GM18498 (cell line): ENCODE measurements around the gene GPR17.

Experiments
- ATAC-seq: cut with Tn5 transposase; IDR thresholded peaks from one replicate; pipeline ENCODE4 v1.9.1; 2021; ENCODE audit warnings: mild to moderate bottlenecking, moderate library complexity; ENCODE audit not compliant: unreplicated experiment

GPR17 gene

DNA sequence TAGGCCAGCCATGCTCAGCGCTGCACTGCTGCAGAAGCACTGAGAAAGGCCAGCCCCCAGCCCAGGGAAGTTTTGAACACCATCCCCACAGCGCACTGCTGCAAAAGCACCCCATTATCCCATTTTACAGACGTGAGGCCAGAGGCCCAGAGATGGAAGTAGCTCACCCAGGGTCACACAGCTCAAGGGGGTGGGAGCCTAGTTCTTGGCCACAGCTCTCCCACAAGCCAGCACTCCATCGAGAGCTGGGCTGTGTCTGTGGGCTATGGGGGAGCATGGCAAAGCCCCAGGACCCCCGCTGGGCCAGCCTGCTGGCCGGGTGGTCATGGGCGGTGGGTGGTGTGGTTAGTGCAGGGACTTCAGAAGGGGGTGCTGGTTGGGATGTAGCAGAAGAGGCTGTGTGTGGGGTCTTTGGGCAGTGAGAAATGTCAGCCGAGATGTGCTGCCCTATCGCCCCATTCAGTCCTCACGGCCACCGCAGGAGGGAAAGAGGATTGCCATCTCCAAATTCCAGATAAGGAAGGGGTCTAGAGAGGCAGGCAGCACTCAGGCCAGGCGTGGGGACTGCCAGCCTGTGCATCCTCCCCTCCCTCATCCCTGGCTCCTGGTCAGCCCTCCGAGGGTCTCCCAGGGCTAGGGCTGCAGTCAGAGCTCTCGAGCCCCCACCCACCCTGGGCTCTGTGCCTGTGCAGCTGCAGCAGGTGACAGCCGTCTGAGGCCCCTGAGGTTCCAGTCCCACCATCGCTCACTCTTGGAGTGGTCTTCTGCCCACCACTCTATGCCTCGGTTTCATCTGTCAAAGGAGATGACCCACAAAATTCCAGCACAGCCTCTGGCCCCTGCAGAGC is 17.0 kb upstream of the GPR17 start:
- ATAC-seq = no peak

DNA sequence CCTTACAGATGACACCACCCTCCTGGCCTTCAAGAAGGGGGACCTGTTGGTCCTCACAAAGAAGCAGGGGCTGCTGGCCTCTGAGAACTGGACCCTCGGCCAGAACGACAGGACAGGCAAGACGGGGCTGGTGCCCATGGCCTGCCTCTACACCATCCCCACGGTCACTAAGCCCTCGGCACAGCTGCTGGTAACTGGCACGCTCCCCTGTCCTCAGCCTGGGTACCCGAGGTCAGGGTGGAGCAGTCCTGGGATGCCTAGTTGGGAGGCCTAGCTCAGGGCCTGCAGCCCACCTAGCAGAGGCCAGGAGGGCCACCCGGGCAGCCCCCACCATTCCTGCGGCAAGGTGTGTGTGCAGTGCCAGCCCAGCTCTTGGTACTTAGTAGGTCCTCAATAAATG is 16.3 kb upstream of the GPR17 start:
- no peak for ATAC-seq

DNA sequence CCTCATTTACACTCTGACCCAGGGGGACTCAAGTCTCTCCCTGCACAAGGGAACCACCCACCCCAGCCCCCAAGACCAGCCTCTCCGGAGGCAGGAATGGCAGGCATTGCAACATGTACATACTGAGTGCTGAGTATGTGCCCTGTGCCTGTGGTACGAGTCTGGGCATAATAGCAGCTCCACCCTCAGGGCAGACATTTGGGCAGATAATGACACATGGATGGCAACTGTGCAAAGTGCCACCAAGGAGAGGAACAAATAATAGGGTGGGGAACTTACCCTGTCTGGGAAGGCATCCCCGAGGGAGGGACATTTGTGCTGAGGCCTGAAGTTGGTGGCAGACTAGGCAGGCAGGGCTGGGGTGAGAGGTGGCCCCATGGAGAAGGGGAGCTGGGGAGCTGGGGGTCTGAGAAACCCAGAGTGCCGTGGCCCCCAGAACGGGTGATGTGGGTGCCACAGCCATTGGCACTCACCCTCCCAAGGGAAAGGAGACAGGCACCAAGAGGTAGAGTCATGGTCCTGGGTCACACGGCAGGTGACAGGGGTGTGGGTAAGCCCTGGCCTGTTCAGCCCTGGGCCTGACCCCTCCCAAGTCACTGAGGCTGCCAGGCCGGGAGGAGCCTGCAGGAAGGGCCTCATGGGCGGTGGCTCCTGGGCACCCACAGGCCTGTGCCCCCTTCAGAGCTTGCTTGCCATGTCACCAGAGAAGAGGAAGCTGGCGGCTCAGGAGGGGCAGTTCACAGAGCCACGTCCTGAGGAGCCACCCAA is 15.7 kb upstream of the GPR17 start:
- no peak for ATAC-seq

DNA sequence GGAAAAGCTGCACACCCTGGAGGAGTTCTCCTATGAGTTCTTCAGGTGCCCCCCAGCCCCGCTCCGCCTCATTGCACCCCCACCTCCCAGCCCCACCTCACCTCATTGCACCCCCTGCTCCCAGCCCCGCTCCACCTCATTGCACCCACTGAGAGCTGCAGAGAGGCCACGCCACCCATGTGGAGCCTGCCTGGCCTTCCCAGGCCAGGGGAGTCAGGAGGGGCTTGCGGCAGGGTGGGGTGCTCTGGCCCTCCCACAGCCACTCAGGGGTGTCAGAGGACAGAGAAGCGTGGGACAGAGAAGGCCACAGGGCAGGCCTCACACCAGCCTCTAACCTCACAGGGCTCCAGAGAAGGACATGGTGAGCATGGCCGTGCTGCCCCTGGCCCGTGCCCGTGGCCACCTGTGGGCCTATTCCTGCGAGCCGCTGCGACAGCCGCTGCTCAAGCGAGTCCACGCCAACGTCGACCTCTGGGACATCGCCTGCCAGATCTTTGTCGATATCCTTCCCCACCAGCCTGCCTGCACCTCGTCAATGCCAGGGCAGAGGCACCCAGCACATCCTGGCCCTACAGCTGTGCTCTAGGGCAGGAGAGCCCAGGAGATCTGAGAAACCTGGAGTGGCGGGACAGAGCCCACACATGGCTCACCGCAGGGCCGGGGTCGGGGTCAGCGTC is 15.0 kb upstream of the GPR17 start:
- ATAC-seq = no peak

DNA sequence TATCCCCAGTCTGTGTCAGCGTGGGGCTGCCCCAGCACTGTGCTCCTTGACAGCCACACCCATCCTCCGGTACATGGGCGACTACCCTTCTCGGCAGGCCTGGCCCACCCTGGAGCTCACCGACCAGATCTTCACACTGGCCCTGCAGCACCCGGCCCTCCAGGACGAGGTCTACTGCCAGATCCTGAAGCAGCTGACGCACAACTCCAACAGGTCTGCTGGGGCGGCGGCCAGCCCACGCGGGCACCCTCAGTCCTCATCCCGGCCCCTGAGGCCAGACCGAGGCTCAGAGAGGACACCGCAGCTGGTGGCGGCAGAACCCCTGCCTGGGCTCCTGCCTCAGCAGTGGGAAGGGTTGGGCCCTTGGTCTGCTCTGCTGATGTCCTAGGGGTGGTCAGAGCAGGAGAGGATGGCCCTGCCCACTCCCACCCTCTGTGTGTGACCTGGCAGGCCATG is 14.4 kb upstream of the GPR17 start:
- no peak for ATAC-seq

DNA sequence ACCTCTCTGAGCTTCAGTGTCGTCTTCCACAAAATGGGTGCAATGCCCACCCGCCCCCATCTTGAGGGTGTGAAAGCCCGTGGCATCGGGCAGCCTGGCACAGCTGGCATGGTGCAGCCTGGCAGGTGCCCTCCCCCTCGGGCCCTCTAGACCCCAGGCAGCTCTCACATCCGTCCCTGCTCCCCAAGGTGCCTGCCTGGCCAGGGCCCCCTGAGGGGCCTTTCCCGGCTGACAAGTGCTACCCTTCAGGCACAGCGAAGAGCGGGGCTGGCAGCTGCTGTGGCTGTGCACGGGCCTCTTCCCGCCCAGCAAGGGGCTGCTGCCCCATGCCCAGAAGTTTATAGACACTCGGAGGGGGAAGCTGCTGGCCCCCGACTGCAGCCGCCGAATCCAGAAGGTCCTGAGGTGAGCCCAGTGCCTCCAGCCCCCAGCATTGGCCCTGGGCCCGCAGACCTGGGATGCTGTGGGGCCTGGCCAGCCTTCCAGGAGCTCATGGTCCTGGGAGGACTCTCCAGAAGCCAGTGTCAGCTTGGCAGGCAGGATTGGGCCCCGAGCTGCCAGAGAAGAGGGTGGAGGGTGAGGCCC is 13.9 kb upstream of the GPR17 start:
- no peak for ATAC-seq

DNA sequence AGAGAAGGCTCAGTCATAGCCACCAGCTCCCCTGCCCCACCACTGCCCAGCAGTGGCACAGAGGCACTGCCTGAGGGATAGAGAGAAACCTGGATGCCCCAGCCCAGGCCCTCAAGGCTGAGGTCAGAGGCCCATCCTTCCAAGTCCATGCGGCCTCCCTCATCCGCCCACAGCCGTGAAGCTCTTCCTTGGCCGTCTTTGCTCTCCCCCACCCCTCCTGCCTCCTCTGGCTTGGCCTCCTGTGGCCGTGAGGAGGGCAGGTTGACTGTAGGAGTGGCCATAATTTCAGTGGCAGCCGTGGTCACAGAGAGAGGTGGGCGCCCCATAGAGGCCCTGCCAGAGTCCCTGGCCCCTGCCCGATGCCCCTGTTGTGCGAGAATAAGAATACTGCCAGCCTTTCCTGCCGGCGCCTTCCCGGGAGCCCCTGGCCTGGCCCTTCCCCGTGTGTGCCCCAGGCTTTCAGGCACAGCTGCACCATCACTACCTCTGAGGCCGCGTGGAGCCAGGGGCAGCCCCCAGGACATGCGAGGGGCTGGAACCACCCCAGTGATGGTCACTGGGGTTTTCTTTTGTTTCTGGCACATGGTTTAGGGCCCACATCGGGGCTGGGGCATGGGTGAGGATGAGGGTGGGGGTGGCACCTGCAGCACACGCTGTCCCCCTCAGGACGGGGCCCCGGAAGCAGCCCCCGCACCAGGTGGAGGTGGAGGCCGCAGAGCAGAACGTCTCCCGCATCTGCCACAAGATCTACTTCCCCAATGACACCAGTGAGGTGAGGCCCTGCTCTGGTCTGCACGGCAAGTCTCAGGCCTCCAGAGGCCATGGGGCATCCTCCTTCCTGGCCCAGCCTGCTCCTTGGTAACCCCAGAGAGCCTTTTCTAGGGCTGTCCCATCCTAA is 13.1 kb upstream of the GPR17 start:
- ATAC-seq = peak; percentile 60

DNA sequence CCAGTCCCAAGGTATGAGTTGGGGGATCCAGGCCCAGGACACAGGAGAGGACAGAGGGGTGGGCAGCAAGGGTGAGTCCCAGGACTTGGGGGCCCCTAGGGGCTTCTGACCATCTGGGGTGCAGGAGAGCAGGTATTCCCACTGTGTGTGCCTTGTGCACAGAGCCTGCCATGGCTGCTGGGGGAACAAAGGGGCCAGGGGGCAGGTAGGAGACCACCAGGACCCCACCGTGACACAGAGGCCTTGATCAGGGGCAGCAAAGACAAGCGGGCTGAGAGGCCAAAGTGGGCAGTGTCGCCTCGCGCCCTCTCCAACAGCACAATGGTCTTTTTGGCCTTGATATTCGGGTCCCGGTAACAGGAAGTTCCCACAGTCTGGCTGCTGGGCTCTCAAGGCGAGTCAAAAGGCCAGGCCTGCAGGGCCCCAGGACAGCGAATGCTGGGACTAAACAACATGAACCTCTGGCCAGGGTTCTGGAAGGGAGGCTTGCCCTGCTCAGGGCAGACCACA is 12.3 kb upstream of the GPR17 start:
- no peak for ATAC-seq

DNA sequence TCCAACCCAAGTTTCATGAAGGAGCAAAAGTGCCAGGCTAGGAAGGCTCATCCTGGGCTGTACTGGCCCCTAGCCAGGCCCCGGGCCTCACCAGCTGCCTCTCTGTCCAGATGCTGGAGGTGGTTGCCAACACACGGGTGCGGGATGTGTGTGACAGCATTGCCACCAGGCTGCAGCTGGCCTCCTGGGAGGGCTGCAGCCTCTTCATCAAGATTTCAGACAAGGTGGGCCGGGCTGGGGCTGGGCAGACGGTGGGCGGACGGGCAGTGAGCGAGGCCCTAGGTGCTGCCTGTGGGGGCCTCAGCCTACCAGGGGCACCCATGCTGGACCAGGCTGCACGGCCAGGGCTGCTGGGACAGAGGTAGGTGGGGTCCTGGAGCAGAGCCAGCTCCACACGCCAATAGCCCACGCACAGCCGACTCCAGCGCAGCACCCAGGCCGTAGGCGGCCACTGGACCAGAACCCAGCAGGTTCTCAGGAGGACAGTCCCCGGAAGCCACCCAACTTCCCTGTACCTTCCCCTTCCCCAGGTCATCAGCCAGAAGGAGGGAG is 11.8 kb upstream of the GPR17 start:
- no peak for ATAC-seq

DNA sequence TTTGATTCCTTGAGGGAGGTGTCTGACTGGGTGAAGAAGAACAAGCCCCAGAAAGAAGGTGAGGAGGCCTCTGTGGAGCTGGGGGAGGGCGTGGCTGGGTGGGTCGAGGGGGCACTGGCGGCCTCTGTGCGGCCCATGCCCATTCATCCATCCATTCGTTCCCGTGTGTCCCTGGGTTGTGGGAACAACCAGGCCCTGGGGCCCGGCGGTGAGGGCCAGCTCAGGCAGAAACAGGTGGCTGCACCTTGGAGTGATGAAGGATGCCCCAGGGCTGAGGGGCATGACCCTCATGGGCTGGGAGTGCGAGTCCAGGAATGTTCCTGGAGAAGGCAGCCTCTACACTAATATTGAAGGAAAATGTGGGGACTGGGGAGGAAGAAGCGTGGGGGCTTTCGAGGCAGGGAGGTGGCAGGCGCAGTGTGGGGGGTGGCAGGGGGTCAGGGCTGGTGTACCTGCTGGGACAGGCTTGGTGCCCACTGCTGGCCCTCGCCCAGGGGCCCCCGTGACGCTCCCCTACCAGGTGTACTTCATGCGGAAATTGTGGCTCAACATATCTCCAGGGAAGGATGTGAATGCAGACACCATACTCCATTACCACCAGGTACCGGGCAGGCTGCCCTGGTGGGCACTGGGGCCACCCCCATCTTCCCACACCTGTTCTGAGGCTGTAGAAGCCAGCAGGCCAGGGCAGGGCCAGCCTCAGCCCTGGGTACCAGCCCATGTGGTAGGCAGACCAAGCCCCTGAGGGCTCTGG is 11.2 kb upstream of the GPR17 start:
- ATAC-seq = no peak

DNA sequence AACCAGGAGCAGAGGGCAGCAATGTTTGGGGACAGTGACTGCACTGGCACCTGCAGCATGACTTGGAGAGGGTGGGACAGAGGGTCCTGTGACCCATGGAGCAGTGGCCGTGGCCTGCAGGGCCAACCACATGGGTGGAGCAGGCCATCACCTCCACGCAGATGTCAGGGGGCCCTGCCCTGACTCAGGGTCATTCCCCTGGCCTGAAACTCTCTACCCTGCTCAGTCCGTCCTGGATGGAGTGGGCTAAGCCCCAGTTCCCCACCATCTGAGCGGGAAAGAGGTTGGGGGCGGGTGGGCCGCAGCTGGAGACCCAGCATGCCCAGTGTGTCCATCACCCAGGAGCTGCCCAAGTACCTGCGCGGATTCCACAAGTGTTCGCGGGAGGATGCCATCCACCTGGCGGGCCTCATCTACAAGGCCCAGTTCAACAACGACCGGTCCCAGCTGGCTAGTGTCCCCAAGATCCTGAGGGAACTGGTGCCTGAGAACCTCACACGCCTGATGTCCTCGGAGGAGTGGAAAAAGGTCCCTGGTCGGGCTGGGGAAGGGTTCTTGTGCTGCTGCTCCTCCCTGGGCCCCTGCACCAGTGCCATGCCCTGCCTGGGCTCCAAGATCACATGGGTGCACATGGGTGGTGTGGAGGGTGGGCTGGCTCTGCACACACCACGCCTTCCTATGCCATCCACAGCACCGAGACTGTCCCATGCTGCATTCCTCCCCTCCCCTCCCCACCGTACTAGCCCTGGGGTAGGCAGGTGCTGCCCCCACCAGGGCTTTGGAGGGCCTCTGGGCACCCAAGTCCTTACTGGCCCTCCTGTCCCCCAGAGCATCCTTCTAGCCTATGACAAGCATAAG is 10.3 kb upstream of the GPR17 start:
- no peak for ATAC-seq

DNA sequence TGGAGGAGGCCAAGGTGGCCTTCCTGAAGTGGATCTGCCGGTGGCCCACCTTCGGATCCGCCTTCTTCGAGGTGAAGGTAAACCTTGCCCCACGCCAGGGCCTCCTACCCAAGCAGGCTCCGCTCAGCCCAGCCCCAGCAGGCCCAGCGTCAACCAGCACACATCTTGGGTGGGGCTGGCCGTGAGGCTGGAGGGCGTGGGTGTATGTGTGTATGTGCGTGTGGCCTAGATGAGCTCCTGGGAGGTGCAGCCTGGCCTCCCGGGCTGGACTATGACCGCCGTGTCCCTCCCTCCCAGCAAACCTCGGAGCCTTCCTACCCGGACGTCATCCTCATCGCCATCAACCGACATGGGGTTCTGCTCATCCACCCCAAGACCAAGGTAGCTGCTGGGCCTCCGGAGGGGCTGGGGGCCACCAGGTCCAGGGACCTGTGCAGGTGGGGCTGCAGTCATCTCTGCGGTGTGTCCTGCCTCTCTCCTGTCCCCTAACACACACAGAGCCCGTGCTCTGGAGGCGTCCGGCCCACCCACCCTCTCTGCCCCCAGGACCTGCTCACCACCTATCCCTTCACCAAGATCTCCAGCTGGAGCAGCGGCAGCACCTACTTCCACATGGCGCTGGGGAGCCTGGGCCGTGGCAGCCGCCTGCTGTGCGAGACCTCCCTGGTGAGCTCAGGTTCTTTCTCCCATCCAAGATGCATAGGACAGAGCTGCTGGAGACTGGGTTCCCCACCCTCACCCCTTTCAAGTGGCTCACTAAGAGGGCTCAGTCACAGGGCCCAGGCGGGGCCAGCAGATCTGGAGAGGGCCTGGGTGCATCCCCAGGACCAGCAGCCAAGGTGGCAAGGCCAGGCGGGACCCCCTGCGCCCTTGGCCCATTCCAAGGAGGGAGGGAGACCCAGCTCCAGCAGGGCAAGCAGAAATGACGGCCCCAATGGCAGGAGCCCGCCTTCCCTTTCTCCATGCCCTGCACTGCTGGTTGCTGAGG is 9.4 kb upstream of the GPR17 start:
- ATAC-seq = no peak

DNA sequence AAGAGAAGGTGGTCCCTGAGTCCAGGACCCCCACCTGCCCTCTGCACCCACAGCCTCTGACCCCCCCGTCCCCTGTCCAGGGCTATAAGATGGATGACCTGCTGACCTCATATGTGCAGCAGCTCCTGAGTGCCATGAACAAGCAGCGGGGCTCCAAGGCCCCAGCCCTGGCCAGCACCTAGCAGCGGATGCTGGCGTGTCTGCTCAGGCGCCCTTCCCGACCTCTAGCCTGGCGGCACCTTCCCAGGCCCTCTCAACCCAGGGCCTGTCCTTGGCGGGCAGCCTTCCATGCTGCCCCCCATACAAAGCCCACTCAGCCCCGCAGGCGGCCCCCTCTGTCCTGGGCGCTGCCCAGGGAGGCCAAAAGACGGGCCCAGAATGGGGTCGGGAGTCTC is 8.7 kb upstream of the GPR17 start:
- no peak for ATAC-seq

DNA sequence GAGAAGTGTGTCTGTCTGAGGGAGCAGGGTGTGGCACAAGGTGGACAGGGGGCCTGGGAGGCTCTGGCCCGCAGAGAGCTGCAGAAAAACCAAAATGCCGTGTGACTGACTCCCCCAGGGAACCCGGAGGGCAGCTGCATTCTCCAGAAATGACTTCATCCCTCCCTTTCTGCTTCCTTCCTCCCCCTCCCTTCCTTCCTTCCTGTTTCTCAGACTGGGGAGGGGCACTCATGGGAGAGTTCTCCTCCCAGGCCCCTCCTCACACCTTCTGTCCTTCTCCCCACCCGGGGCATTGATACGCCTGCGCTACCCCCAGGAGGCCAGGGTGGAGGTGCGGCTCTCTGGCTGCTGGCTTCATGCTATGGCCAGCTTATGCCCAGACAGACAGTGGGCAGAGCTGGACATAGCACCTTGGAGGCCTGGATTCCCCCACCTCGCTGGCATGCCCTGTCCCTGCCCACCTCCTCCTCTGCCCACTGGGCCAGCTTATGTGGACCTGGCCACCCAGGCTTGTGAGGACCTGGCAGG is 8.2 kb upstream of the GPR17 start:
- no peak for ATAC-seq

DNA sequence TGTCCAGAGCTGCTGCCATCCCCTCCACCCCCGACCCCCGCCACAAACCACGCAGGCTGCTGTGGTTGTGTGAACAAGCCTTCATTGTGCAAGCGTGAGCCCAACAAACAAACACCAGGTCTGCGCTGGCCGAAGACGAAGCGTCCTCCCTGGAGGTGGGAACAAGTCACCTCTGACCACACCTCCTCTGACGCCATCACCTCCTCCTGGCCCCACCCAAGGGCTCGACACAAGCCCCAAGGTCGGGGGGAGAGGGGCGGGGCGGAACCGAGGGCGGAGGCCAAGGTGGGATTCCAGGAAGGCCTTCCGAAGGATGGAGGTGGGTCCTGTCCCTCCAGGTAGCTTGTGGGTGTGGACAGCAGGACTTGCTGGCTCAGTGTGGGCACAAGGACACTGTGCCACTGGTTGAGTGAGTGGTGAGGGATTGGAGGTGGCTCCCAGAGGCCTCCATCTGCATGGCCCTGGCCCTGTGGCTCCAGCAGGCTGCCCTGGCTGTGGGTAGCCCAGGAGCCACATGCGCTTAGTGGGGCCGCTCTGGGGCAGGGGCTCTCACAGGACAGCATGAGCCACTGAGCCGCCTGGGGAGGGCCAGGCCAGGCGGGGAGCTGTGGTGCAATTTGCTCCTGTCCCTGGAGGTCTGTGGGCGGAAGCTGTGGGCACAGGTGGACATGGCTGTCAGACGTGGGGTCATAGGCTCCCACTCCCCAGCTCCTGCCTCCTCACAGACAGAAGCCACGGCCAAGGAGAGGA is 7.4 kb upstream of the GPR17 start:
- no peak for ATAC-seq

DNA sequence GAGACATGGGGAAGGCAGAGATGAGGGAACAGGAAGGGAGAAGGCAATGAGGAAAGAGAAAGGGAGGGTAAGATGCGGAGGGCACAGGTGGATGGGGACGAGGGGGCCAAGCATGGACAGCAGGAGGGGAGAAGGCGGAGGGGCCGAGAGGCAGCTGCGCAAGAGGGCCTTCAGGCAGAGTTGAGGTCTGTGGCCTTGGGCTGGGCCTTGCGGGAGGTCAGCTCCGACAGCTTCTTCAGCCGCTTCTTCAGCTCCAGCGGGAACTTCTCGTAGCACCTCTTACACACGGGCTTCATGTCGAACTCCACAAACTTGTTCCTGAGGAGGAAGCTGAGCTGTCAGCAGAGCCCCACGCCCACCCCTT is 6.9 kb upstream of the GPR17 start:
- no peak for ATAC-seq
